Parathyroid adenoma (tissue), 2 donors: ENCODE results near the gene C12orf54.
A peak's percentile ranks its signal among the peaks of the same experiment; 100 is the strongest.

Experiments
- H2AFZ ChIP-seq: fragments of 300-600 bp; sonication (generic); one replicate; pipeline ENCODE4 v1.7.0; 2017; ENCODE audit warnings: antibody characterized with exemption, mild to moderate bottlenecking
- H3K27ac ChIP-seq: fragments of 300-600 bp; sonication (generic); one replicate; pipeline ENCODE4 v1.7.0; 2017
- H3K27me3 ChIP-seq: fragments of 300-600 bp; sonication (generic); one replicate; pipeline ENCODE4 v1.7.0; 2017; ENCODE audit warnings: low read length; ENCODE audit not compliant: control insufficient read depth, insufficient read depth
- H3K36me3 ChIP-seq: fragments of 300-600 bp; sonication (generic); one replicate; pipeline ENCODE4 v1.7.0; 2017; ENCODE audit warnings: low read length; ENCODE audit not compliant: control insufficient read depth, insufficient read depth
- H3K4me1 ChIP-seq: fragments of 300-600 bp; sonication (generic); one replicate; pipeline ENCODE4 v1.7.0; 2017; ENCODE audit warnings: control low read depth
- H3K4me2 ChIP-seq: fragments of 300-600 bp; sonication (generic); one replicate; pipeline ENCODE4 v1.7.0; 2017; ENCODE audit warnings: low read length
- H3K4me3 ChIP-seq: fragments of 300-600 bp; sonication (generic); one replicate; pipeline ENCODE4 v1.7.0; 2017; ENCODE audit warnings: low read depth, low read length
- H3K79me2 ChIP-seq: fragments of 300-600 bp; sonication (generic); one replicate; pipeline ENCODE4 v1.7.0; 2017; ENCODE audit warnings: control low read depth
- H3K9ac ChIP-seq: fragments of 300-600 bp; sonication (generic); one replicate; pipeline ENCODE4 v1.7.0; 2017; ENCODE audit warnings: mild to moderate bottlenecking
- H3K9me3 ChIP-seq: fragments of 300-600 bp; sonication (generic); one replicate; pipeline ENCODE4 v1.7.0; 2017; ENCODE audit warnings: low read length; ENCODE audit not compliant: control insufficient read depth
- TF ChIP-seq, protein P1 (sequence below): fragments of 300-600 bp; sonication (generic); IDR thresholded peaks from one replicate; pipeline ENCODE4 v1.7.0; 2017; ENCODE audit warnings: antibody characterized with exemption, mild to moderate bottlenecking
- donor health status: primary hyperparathyroidism.

C12orf54 gene

GRCh38 chr12:48542300-48542928, 60.1 kb downstream of the C12orf54 start:
- H3K9ac ChIP-seq: no peak overlapping the region
- H2AFZ ChIP-seq: no peak overlapping the region
- H3K9me3 ChIP-seq: no peaks in the 10 kb centered on the region
- TF ChIP-seq, protein P1, sequence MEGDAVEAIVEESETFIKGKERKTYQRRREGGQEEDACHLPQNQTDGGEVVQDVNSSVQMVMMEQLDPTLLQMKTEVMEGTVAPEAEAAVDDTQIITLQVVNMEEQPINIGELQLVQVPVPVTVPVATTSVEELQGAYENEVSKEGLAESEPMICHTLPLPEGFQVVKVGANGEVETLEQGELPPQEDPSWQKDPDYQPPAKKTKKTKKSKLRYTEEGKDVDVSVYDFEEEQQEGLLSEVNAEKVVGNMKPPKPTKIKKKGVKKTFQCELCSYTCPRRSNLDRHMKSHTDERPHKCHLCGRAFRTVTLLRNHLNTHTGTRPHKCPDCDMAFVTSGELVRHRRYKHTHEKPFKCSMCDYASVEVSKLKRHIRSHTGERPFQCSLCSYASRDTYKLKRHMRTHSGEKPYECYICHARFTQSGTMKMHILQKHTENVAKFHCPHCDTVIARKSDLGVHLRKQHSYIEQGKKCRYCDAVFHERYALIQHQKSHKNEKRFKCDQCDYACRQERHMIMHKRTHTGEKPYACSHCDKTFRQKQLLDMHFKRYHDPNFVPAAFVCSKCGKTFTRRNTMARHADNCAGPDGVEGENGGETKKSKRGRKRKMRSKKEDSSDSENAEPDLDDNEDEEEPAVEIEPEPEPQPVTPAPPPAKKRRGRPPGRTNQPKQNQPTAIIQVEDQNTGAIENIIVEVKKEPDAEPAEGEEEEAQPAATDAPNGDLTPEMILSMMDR: peak; percentile 36
- no peak overlapping the region for H3K27ac ChIP-seq
- no peak overlapping the region for H3K4me3 ChIP-seq
- H3K4me1 ChIP-seq: no peaks in the 10 kb centered on the region
- no peaks in the 10 kb centered on the region for H3K36me3 ChIP-seq
- no peaks in the 10 kb centered on the region for H3K79me2 ChIP-seq
- no peak overlapping the region for H3K4me2 ChIP-seq
- H3K27me3 ChIP-seq: no peaks in the 10 kb centered on the region

- H3K36me3 ChIP-seq: no peaks in the 10 kb centered on the region
- H3K27me3 ChIP-seq: no peaks in the 10 kb centered on the region
- no peak overlapping the region for H3K27ac ChIP-seq
- H3K79me2 ChIP-seq: no peaks in the 10 kb centered on the region
- H3K4me1 ChIP-seq: no peaks in the 10 kb centered on the region
- no peak overlapping the region for H3K9ac ChIP-seq
- TF ChIP-seq, protein P1: no peak
- no peak overlapping the region for H3K4me2 ChIP-seq
- H2AFZ ChIP-seq: no peak overlapping the region
- H3K9me3 ChIP-seq: no peaks in the 10 kb centered on the region
- no peak overlapping the region for H3K4me3 ChIP-seq
These were observed 63.7 kb downstream of the C12orf54 start for GRCh38 chr12:48545833-48546469.
